Measurements from ENCODE around the gene CCDC27. TPM values are rescaled to one million over a fixed set of nuclear protein-coding genes. Genes with fewer than 3 reads are reported as not detected.

Gene CCDC27
- total RNA-seq, 4 donors from 2014 or later, result not detected

DNA sequence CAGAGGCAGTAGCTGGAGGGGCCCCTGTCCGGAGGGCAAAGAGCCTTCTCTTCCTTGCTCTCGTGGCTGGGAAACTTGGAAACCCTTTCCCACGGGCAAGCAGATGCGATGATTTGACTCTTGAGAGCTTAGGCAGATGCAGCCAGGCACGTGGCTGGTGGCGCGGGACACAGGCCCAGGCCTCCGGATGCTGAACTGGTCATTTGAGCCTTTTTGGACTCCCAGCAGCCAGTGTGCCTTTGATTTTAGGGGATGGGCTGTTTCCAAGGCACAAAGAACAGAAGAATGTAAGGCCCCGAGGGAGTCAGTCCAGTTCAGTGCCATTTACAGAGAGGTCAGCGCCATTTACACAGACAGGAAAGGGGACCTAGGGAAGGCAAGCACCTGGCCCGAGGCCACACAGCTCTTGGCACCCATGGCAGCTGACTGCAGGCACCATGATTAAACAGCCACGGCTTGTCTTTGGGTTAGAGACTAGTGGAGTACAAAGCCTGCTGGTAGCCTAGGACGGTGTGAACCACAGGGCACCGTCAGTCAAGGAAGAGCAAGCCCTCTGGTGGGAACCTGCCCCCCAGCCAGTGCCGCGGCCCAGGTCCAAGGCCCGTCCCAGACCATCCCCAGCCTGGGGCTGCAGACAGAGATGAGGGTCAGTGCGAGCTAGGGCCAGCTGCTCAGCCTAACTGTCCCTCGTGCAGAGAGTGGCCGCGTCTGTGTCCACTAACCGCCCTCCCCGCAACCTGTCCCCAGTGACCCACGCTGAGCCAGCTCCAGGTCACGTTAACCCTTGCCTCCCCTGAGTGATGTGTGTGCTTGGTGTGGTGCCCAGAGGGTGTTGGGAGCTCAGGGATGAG, 20.4 kb upstream of the CCDC27 start:
- TF ChIP-seq CTCF (IDR thresholded peaks at IDR 0.05) (no peak), POLR2A (IDR thresholded peaks at IDR 0.05) (no peak)
- Histone ChIP-seq H3K36me3 (no peaks in the 10 kb centered on the region), H3K4me3 (no peak overlapping the region), H3K4me1 (no peaks in the 10 kb centered on the region), H3K27ac (no peak overlapping the region), H3K27me3 (no peaks in the 10 kb centered on the region), H3K9me3 (no peaks in the 10 kb centered on the region)
- intact Hi-C loops (cut with DNase I; ENCODE audit: low total_unique reads), result no loop called here
- DNase-seq, result no peak

DNA sequence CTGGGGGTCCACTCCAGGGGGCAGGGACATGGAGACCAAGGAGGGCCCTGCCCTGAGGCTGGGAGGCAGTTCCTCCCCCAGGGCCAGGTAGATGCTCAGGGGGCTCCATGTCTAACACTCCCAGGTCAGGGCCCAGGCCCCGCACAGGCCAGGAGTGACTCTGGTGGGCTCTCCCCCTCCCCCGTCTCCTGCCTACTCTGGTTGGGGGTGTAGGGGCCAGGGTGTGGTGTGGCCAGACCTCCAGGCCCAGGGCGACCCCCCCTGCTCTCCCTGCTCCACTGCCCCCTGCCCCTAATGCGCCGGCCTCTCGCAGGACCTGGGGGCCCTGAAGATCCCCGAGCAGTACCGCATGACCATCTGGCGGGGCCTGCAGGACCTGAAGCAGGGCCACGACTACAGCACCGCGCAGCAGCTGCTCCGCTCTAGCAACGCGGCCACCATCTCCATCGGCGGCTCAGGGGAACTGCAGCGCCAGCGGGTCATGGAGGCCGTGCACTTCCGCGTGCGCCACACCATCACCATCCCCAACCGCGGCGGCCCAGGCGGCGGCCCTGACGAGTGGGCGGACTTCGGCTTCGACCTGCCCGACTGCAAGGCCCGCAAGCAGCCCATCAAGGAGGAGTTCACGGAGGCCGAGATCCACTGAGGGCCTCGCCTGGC, 19.7 kb upstream of the CCDC27 start:
- Histone ChIP-seq H3K4me1 (no peaks in the 10 kb centered on the region), H3K27me3 (no peaks in the 10 kb centered on the region), H3K9me3 (no peaks in the 10 kb centered on the region), H3K27ac (no peak overlapping the region), H3K4me3 (no peak overlapping the region), H3K36me3 (no peaks in the 10 kb centered on the region)
- intact Hi-C loops (cut with DNase I; ENCODE audit: low total_unique reads), result no loop called here
- DNase-seq, result no peak
- TF ChIP-seq POLR2A (IDR thresholded peaks at IDR 0.05), result no peak
- TF ChIP-seq CTCF (IDR thresholded peaks at IDR 0.05), result no peak

GRCh38 chr1:3733094-3733882, 19.0 kb upstream of the CCDC27 start:
- no peaks in the 10 kb centered on the region for H3K27me3 ChIP-seq
- H3K9me3 ChIP-seq, result no peaks in the 10 kb centered on the region
- H3K27ac ChIP-seq, result no peak overlapping the region
- no peaks in the 10 kb centered on the region for H3K4me1 ChIP-seq
- H3K4me3 ChIP-seq, result no peak overlapping the region
- intact Hi-C loops (cut with DNase I; ENCODE audit: low total_unique reads), result no loop called here
- TF ChIP-seq POLR2A (IDR thresholded peaks at IDR 0.05) (no peak), CTCF (IDR thresholded peaks at IDR 0.05) (no peak)
- H3K36me3 ChIP-seq, result no peaks in the 10 kb centered on the region
- DNase-seq, result no peak

DNA sequence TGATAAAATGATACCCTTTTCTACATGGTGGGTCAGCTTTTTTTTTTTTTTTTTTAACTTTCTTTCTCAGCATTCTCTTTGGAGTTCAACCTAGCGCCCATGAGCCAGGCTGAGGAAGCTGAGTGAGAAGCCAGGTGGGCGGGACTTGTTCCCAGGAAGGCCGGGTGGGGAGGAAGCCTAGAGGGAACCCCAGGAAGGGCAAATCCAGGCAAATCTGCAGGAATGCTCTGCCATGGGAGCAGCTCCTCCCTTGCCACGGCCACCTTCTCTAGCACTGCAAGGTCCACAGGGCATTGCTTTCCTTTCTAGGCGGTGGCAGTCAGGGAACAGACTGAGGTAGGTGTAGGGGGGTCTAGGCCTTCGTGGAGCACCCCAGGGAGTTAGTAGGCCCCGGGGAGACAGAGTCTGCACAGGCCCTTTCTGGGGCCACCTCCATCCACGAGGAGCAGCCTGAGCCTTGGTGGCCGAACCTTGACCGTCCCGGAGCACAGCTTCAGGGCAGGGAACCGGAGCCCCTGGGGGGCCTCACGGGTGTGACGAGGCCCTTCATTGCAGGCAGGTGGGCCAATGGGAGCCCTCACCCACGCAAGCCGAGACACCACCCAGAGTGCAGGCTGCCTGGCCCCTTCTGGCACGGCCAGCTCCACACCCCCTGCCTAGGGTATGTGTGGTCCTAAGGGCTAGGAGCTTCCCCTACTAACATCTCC, 18.2 kb upstream of the CCDC27 start:
- H3K9me3 ChIP-seq, result no peaks in the 10 kb centered on the region
- intact Hi-C loops (cut with DNase I; ENCODE audit: low total_unique reads), result no loop called here
- no peaks in the 10 kb centered on the region for H3K36me3 ChIP-seq
- no peaks in the 10 kb centered on the region for H3K4me1 ChIP-seq
- no peak for DNase-seq
- H3K27ac ChIP-seq, result no peak overlapping the region
- H3K4me3 ChIP-seq, result no peak overlapping the region
- TF ChIP-seq POLR2A (IDR thresholded peaks at IDR 0.05) (no peak), CTCF (IDR thresholded peaks at IDR 0.05) (no peak)
- no peaks in the 10 kb centered on the region for H3K27me3 ChIP-seq
